Ectodermal cell (in vitro differentiated cells): ENCODE data around the gene ZFYVE28.

ENCODE experiments used
- H3K27ac ChIP-seq: 2 replicates; pipeline ENCODE4 v1.7.0; 2013; ENCODE audit warnings: mild to moderate bottlenecking, low read depth, low read length; ENCODE audit not compliant: insufficient read depth, poor library complexity, severe bottlenecking
- H3K27me3 ChIP-seq: 2 replicates; pipeline ENCODE4 v1.7.0; 2013; ENCODE audit warnings: mild to moderate bottlenecking, low read length; ENCODE audit not compliant: insufficient read depth, control insufficient read depth, poor library complexity, severe bottlenecking
- H3K36me3 ChIP-seq: one replicate; pipeline ENCODE4 v1.7.0; 2013; ENCODE audit warnings: low read length; ENCODE audit not compliant: control insufficient read depth, insufficient read depth
- H3K4me1 ChIP-seq: one replicate; pipeline ENCODE4 v1.7.0; 2013; ENCODE audit warnings: low read length; ENCODE audit not compliant: control insufficient read depth, insufficient read depth
- H3K4me3 ChIP-seq: 2 replicates; pipeline ENCODE4 v1.7.0; 2013; ENCODE audit warnings: low read depth, low read length, control low read depth; ENCODE audit not compliant: insufficient read depth
- H3K9me3 ChIP-seq: 2 replicates; pipeline ENCODE4 v1.7.0; 2013; ENCODE audit warnings: mild to moderate bottlenecking, low read length, moderate library complexity; ENCODE audit not compliant: control insufficient read depth
- WGBS, 2 experiments: methylation state at CpG; one replicate each; pipeline ENCODE4 v1.1.7; 2013; ENCODE audit warnings: missing lambda C conversion rate in 2 of 2; 5-methylcytosine and 5-hydroxymethylcytosine counted together

ZFYVE28 gene

GRCh38 chr4:2378898-2379297 lies 39.5 kb downstream of the ZFYVE28 start:
- Histone ChIP-seq H3K27ac (no peak overlapping the region), H3K4me3 (no peak overlapping the region), H3K36me3 (no peaks in the 10 kb centered on the region), H3K4me1 (peaks cover under 1% of the 10 kb centered on the region), H3K27me3 (no peaks in the 10 kb centered on the region), H3K9me3 (no peaks in the 10 kb centered on the region)
- WGBS, 2 experiments = 88% methylated on average over 3 of the region's 3 CpGs

DNA sequence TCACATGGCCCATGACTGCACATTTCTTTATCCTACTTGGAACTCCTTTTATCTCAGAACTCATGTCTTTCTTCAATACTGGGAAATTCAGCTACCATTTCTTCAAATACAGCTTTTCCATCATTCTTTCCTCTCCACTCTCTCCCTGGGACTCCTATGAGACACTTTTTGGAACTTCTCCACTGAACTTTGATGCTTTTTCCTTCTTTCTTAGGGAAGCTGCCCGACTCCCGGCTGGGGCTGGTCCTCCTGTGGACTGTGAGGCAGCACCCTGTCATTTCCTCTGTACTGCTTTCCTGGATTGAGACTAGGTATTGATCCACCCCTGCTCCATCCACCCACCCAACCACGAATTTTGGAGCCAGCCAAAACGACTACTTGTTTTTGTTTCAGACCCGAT lies 40.0 kb downstream of the ZFYVE28 start:
- H3K27me3 ChIP-seq = no peaks in the 10 kb centered on the region
- no peak overlapping the region for H3K27ac ChIP-seq
- 87 to 91% methylated on average over 5 of the region's 5 CpGs for WGBS, 2 experiments
- no peaks in the 10 kb centered on the region for H3K36me3 ChIP-seq
- no peaks in the 10 kb centered on the region for H3K9me3 ChIP-seq
- H3K4me3 ChIP-seq = no peak overlapping the region
- no peaks in the 10 kb centered on the region for H3K4me1 ChIP-seq

GRCh38 chr4:2377241-2377640 lies 41.2 kb downstream of the ZFYVE28 start:
- no peaks in the 10 kb centered on the region for H3K9me3 ChIP-seq
- no peaks in the 10 kb centered on the region for H3K4me1 ChIP-seq
- H3K27me3 ChIP-seq = no peaks in the 10 kb centered on the region
- H3K36me3 ChIP-seq = no peaks in the 10 kb centered on the region
- H3K4me3 ChIP-seq = no peak overlapping the region
- 91% methylated on average over 14 of the region's 14 CpGs for whole genome bisulfite sequencing, 2 experiments
- no peak overlapping the region for H3K27ac ChIP-seq

DNA sequence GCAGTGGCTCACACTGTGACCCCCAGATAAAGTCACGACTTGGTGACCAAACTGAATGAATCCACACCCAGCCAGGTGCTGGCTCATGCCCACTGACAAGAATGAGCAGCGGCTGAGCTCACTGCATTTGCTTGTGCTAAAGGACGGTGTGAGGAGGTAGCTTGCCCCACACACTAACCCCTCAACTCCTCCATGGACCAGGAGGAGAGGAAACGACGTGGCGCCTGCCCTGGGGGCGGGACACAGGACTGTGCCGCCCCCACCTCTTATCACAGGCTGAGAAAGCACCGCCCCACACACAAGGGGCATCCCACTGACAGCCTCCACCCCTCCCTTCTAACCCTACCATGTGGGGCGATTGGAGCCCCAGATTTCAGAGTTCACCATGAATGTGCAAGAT lies 43.0 kb downstream of the ZFYVE28 start:
- Histone ChIP-seq H3K27ac (no peak overlapping the region), H3K4me1 (no peaks in the 10 kb centered on the region), H3K36me3 (no peaks in the 10 kb centered on the region), H3K4me3 (no peak overlapping the region), H3K9me3 (no peaks in the 10 kb centered on the region), H3K27me3 (no peaks in the 10 kb centered on the region)
- 78 to 83% methylated on average over 9 to 10 of the region's 10 CpGs for WGBS, 2 experiments

DNA sequence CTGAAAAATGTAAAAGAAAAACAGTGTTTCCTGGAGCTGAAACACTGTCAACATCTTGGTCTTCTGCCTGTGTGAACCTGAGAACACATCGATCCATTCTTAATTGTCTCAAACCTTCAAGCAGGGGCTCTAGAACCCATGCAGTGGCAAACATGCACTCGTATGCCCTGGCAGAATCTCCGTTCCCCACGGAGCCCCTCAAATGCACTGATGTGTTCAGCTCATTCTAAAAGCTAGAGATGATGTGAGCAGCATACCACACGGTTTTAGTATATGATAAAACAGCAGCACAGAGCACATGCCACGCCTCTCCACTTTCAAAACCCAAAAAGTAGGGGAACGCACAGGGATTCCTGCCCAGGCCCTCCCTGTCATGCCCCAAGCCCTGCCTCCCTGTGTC lies 44.9 kb downstream of the ZFYVE28 start:
- Histone ChIP-seq H3K27ac (no peak overlapping the region), H3K36me3 (no peaks in the 10 kb centered on the region), H3K4me3 (no peak overlapping the region), H3K9me3 (no peaks in the 10 kb centered on the region), H3K4me1 (no peaks in the 10 kb centered on the region), H3K27me3 (no peaks in the 10 kb centered on the region)
- 92% methylated on average over 7 of the region's 7 CpGs for WGBS, 2 experiments

GRCh38 chr4:2372488-2373030 lies 45.9 kb downstream of the ZFYVE28 start:
- no peaks in the 10 kb centered on the region for H3K9me3 ChIP-seq
- no peak overlapping the region for H3K27ac ChIP-seq
- no peaks in the 10 kb centered on the region for H3K4me1 ChIP-seq
- no peak overlapping the region for H3K4me3 ChIP-seq
- H3K27me3 ChIP-seq = no peaks in the 10 kb centered on the region
- WGBS, 2 experiments = 92 to 95% methylated on average over 14 of the region's 14 CpGs
- no peaks in the 10 kb centered on the region for H3K36me3 ChIP-seq

GRCh38 chr4:2371765-2372487 lies 46.5 kb downstream of the ZFYVE28 start:
- no peaks in the 10 kb centered on the region for H3K27me3 ChIP-seq
- no peak overlapping the region for H3K4me3 ChIP-seq
- H3K27ac ChIP-seq = no peak overlapping the region
- 82 to 84% methylated on average over 27 of the region's 27 CpGs for WGBS, 2 experiments
- H3K4me1 ChIP-seq = no peaks in the 10 kb centered on the region
- H3K9me3 ChIP-seq = no peaks in the 10 kb centered on the region
- no peaks in the 10 kb centered on the region for H3K36me3 ChIP-seq

DNA sequence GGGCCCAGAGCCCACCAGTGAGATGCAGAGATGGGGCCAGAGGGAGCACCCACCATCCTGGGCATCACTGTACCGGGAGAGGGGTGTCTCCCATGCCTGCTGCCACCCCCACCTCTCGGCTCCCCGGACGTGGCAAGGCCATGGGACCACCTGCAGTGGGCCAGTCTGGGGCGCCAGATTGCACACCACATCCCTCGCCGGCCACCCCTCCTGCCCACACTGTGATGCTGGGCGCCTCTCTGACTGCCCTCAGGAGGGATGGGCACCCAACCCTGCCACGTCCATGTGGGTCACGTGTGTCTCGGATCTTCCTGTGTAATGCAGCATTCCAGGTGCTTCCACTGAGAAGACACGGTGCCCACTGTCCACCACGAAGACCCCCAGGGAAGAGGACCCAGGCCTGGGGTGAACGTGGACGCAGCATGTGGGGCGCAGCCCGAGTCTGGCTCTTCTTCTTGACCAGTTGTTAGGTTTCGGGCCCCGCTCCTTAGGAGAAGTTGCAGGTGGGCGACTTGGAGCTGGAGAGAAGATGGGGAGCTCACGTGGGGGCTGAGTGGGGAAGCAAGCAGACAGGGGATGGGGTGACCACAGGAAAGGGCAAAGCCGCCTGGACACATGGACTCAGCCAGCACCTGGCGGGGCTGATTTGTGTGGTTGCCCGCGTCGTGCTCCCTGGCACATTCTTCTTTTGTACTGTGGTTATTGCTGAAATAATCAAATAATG lies 47.7 kb downstream of the ZFYVE28 start:
- Histone ChIP-seq H3K27ac (no peak overlapping the region), H3K27me3 (no peaks in the 10 kb centered on the region), H3K36me3 (no peaks in the 10 kb centered on the region), H3K4me1 (no peaks in the 10 kb centered on the region), H3K4me3 (no peak overlapping the region), H3K9me3 (no peaks in the 10 kb centered on the region)
- WGBS, 2 experiments = 94 to 95% methylated on average over 26 of the region's 26 CpGs

- Histone ChIP-seq H3K9me3 (no peaks in the 10 kb centered on the region), H3K27me3 (no peaks in the 10 kb centered on the region), H3K36me3 (no peaks in the 10 kb centered on the region), H3K4me1 (no peaks in the 10 kb centered on the region), H3K27ac (no peak overlapping the region), H3K4me3 (no peak overlapping the region)
- WGBS, 2 experiments = 95 to 97% methylated on average over 4 of the region's 4 CpGs
Measured at GRCh38 chr4:2368746-2369437, 49.6 kb downstream of the ZFYVE28 start.

- Histone ChIP-seq H3K4me3 (no peak overlapping the region), H3K27ac (no peak overlapping the region), H3K27me3 (no peaks in the 10 kb centered on the region), H3K36me3 (no peaks in the 10 kb centered on the region), H3K9me3 (no peaks in the 10 kb centered on the region), H3K4me1 (peaks cover 4% of the 10 kb centered on the region)
- WGBS, 2 experiments = 93 to 95% methylated on average over 7 of the region's 7 CpGs
Measured at GRCh38 chr4:2367626-2368025, 50.8 kb downstream of the ZFYVE28 start.
